Measurements from ENCODE around the gene CYP2J2.

DNA sequence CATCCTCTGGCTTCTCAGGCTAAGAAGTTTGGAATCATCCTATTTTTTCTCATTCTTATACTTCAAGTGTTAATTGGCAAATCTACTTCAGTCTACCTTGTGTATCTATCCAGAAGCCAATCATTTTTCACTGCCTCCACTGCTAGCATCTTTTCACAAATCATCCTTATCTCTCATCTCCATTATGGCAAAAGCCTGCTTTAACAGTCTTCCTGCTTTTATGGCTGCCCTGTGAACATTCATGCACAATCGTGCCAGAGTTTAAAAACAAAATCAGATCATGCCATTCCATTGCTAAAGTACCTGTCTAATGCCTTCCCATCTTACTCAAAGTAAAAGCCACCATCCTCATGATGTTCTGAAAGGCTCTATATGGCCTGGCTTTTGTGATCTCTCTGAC lies 19.2 kb upstream of the CYP2J2 start:
- TF ChIP-seq, protein P1, sequence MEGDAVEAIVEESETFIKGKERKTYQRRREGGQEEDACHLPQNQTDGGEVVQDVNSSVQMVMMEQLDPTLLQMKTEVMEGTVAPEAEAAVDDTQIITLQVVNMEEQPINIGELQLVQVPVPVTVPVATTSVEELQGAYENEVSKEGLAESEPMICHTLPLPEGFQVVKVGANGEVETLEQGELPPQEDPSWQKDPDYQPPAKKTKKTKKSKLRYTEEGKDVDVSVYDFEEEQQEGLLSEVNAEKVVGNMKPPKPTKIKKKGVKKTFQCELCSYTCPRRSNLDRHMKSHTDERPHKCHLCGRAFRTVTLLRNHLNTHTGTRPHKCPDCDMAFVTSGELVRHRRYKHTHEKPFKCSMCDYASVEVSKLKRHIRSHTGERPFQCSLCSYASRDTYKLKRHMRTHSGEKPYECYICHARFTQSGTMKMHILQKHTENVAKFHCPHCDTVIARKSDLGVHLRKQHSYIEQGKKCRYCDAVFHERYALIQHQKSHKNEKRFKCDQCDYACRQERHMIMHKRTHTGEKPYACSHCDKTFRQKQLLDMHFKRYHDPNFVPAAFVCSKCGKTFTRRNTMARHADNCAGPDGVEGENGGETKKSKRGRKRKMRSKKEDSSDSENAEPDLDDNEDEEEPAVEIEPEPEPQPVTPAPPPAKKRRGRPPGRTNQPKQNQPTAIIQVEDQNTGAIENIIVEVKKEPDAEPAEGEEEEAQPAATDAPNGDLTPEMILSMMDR (IDR thresholded peaks at IDR 0.05; ENCODE audit: low read length) = no peak
- no peak for TF ChIP-seq EZH2 (IDR thresholded peaks at IDR 0.05; ENCODE audit: borderline replicate concordance, low read length)

Measured in OCI-LY1 (cell line).